ENCODE data around the gene PARD3.

DNA sequence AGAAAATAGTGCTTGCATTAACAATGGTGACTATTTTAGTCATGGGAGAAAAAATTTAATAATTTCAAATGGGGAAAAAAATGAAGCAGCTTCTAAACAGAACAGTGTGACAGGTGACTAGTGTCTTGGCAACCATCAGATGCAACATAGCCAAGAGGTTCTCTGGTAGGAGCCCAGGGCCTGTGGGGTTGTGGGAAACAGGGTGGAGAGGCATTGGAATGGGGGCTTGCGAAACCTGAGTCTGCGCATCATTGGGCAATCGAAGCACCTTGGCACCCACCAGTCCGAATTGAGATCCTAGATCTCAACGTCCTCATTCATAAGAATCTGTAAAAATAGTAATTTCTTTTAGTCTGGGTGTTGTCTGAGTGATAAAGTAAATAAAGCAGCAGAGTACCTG lies 19.2 kb upstream of the PARD3 start:
- TF ChIP-seq CTCF (IDR thresholded peaks at IDR 0.05; ENCODE audit: poor library complexity) = no peak
- no peak for TF ChIP-seq EZH2 (IDR thresholded peaks at IDR 0.05; ENCODE audit: borderline replicate concordance)
